ENCODE results near the gene SLC24A5. TPM values are rescaled to one million over a fixed set of nuclear protein-coding genes. Genes with fewer than 3 reads are reported as not detected.

The SLC24A5 gene
- total RNA-seq, 4 donors from 2014 or later, result 3.9 to 13.0 (median 6.9) TPM

DNA sequence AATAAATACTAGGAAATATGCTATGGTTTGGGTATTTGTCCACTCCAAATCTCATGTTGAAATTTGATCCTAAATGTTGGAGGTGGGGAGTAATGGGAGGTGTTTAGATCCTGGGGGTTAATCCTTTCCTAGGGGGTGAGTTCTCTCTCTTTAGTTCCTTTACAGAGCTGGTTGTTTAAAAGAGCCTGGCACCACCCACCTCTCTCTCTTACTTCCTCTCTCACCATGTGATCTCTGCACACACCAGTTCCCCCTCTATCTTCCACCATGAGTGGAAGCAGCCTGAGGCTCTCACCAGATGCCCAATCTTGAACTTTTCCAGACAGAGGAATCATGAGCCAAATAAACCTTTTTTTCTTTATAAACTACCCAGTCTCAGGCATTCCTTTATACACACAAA is 10.5 kb downstream of the SLC24A5 start:
- TF ChIP-seq POLR2AphosphoS5 (IDR thresholded peaks at IDR 0.05) (no peak), POLR2A (IDR thresholded peaks at IDR 0.05) (no peak), EP300 (IDR thresholded peaks at IDR 0.05) (no peak)
- TF ChIP-seq, protein P1, sequence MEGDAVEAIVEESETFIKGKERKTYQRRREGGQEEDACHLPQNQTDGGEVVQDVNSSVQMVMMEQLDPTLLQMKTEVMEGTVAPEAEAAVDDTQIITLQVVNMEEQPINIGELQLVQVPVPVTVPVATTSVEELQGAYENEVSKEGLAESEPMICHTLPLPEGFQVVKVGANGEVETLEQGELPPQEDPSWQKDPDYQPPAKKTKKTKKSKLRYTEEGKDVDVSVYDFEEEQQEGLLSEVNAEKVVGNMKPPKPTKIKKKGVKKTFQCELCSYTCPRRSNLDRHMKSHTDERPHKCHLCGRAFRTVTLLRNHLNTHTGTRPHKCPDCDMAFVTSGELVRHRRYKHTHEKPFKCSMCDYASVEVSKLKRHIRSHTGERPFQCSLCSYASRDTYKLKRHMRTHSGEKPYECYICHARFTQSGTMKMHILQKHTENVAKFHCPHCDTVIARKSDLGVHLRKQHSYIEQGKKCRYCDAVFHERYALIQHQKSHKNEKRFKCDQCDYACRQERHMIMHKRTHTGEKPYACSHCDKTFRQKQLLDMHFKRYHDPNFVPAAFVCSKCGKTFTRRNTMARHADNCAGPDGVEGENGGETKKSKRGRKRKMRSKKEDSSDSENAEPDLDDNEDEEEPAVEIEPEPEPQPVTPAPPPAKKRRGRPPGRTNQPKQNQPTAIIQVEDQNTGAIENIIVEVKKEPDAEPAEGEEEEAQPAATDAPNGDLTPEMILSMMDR (IDR thresholded peaks at IDR 0.05), result no peak
- H3K9me3 ChIP-seq, result no peaks in the 10 kb centered on the region
- no peaks in the 10 kb centered on the region for H3K36me3 ChIP-seq
- DNase-seq (ENCODE audit: low spot score in 2 of 2), result no peak
- H3K4me3 ChIP-seq, result no peak overlapping the region
- H3K27ac ChIP-seq, result no peak overlapping the region
- no peaks in the 10 kb centered on the region for H3K4me1 ChIP-seq
- no peaks in the 10 kb centered on the region for H3K27me3 ChIP-seq

DNA sequence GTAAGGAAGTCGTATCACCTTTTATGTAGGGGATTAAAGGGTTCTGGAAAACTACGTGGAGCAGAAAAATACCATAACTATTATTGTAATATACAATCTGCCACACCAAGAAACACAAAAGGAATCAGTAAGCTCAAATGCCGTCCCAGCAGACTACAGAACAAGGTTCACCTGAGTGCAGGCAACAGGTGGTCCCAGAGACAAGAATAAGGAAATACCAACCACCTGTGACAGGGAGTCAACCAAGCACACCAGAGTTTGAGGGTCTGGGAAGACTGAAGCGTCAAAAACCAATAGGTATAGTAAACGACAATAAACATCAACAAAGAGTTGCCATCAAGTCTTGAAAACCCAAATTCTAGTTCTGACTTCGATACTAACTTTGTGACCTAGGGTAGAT is 12.1 kb downstream of the SLC24A5 start:
- Histone ChIP-seq H3K4me3 (no peak overlapping the region), H3K4me1 (no peaks in the 10 kb centered on the region), H3K9me3 (no peaks in the 10 kb centered on the region), H3K27me3 (no peaks in the 10 kb centered on the region), H3K36me3 (no peaks in the 10 kb centered on the region), H3K27ac (no peak overlapping the region)
- TF ChIP-seq, protein P1 (IDR thresholded peaks at IDR 0.05), result no peak
- TF ChIP-seq POLR2AphosphoS5 (IDR thresholded peaks at IDR 0.05) (no peak), POLR2A (IDR thresholded peaks at IDR 0.05) (no peak), EP300 (IDR thresholded peaks at IDR 0.05) (no peak)
- DNase-seq (ENCODE audit: low spot score in 2 of 2), result no peak
- 93% methylated on average over 6 of the region's 6 CpGs for whole genome bisulfite sequencing

DNA sequence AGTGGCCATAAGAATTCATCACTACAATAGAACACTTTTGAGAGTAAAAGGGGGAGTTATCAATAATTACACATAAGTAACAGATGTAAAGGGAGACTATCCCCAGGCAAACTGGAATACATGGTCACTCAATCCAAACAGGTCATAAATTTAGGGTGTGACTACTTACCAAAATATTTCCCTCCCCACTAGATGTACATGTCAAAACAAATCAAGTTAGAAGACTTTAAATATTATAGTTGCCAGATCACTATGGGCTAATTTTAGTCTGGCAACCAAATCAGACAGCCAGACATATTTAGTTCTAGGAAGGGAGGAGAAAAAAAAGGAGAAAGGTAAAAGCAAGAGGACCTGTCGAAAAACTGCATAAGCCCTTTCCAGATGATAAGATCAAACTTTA is 23.1 kb downstream of the SLC24A5 start:
- no peak overlapping the region for H3K27ac ChIP-seq
- H3K4me1 ChIP-seq, result peaks cover 5% of the 10 kb centered on the region
- WGBS, result 55% methylated on average over 1 of the region's 1 CpG
- no peak overlapping the region for H3K4me3 ChIP-seq
- no peak for DNase-seq (ENCODE audit: low spot score in 2 of 2)
- no peaks in the 10 kb centered on the region for H3K36me3 ChIP-seq
- no peaks in the 10 kb centered on the region for H3K27me3 ChIP-seq
- H3K9me3 ChIP-seq, result no peaks in the 10 kb centered on the region
- TF ChIP-seq, protein P1 (IDR thresholded peaks at IDR 0.05), result no peak
- TF ChIP-seq POLR2A (IDR thresholded peaks at IDR 0.05), result no peak

DNA sequence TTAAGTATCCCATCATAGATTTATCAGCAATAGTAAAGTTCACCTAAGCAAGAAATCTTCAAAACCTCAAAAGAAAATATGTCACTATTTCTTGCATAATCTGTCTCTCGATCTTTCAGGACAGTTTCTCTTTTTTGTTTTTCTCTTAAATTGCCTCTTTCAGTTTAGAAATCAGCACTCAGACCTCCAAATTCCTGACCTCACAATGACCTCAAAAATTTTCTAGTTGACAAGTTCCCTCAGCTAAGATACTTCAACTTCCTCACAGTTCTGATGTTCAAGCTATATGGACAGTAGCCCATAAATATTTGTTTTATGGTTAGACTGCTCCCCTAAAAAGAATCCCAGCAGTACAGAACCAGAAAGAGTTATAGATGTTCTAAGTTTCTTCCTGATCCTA is 24.1 kb downstream of the SLC24A5 start:
- WGBS, result 55% methylated on average over 1 of the region's 1 CpG
- H3K27ac ChIP-seq, result no peak overlapping the region
- H3K27me3 ChIP-seq, result no peaks in the 10 kb centered on the region
- peaks cover 5% of the 10 kb centered on the region for H3K4me1 ChIP-seq
- no peak overlapping the region for H3K4me3 ChIP-seq
- no peaks in the 10 kb centered on the region for H3K9me3 ChIP-seq
- TF ChIP-seq POLR2A (IDR thresholded peaks at IDR 0.05) (no peak), POLR2AphosphoS5 (IDR thresholded peaks at IDR 0.05) (no peak), EP300 (IDR thresholded peaks at IDR 0.05) (no peak)
- TF ChIP-seq, protein P1 (IDR thresholded peaks at IDR 0.05), result no peak
- no peaks in the 10 kb centered on the region for H3K36me3 ChIP-seq
- no peak for DNase-seq (ENCODE audit: low spot score in 2 of 2)

DNA sequence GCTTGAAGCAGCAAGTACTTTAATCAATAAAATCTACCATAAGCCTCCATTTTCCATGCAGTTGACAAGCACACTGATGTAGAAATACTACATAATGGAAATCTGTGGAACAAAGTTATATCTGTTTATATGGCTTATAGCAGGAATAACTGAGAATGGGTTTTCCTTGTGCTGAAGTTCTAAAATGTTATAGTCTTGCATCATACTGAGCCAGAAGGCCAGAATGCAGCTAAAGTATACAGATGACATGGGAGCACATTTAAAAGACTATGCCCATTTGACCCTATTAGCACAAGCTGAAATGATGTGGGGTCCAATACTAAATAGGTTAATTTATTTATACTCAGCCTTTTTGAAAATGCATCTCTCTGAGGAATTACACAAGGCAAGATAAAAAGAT is 25.1 kb downstream of the SLC24A5 start:
- TF ChIP-seq POLR2AphosphoS5 (IDR thresholded peaks at IDR 0.05), result no peak
- TF ChIP-seq, protein P1 (IDR thresholded peaks at IDR 0.05), result no peak
- TF ChIP-seq POLR2A (IDR thresholded peaks at IDR 0.05), result no peak
- TF ChIP-seq EP300 (IDR thresholded peaks at IDR 0.05), result no peak
- H3K4me1 ChIP-seq, result peaks cover 5% of the 10 kb centered on the region
- H3K27me3 ChIP-seq, result no peaks in the 10 kb centered on the region
- H3K36me3 ChIP-seq, result no peaks in the 10 kb centered on the region
- H3K27ac ChIP-seq, result no peak overlapping the region
- no peak for DNase-seq (ENCODE audit: low spot score in 2 of 2)
- H3K9me3 ChIP-seq, result no peaks in the 10 kb centered on the region
- H3K4me3 ChIP-seq, result no peak overlapping the region
